SW 1271 (cell line): ENCODE results near the gene FITM1.

Experiments used
- DNase-seq, 2 experiments: peaks; one replicate each; lab custom pipeline; 2025; lab: John Stamatoyannopoulos, UW

FITM1 gene

GRCh38 chr14:24139272-24139934 is 8.9 kb downstream of the FITM1 start:
- no peak for DNase-seq

DNA sequence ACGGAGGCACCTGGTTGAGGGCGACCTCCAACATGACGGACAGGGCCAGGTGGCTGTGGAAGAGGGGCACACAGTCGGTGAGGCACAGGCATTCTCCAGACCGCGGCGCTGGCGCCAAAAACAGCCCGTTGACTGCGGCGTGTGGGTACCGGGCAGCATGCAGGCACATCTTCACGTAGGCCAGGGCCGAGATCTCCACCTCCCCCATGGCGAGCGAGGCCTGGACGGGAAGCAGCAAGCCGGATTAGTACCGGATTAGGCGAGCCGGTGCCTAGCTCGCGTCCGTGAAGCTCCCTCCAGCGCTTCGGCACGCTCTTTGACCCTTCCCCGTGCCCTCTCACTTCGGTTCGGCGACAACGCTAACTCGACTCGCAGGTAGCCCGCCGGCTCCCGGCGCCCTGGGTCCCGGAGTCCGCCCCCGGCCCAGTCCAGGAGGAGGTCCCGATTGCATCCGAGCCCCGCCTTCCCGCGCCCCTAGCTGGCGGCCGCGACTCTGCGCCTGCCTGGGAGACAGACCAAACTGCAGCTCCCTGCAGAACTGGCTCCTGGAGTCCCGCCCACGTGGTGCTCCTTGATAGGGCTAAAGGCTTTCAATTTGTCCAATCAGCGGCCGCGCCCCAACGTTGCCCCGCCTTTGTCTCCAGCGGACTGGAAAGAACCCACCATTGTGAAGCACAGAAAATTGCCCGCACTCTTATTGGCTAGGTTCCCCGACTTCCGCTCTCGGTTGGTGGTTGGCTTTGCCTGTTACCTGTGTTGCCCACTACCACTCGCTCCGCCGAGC is 10.8 kb downstream of the FITM1 start, which contains the start of gene EMC9:
Gene EMC9, minus strand, starts transcription at position 495 of the 784 bp plus-strand sequence. Its CDS starts 287 bp downstream, at position 208.
- DNase-seq = peak; percentile 98

DNA sequence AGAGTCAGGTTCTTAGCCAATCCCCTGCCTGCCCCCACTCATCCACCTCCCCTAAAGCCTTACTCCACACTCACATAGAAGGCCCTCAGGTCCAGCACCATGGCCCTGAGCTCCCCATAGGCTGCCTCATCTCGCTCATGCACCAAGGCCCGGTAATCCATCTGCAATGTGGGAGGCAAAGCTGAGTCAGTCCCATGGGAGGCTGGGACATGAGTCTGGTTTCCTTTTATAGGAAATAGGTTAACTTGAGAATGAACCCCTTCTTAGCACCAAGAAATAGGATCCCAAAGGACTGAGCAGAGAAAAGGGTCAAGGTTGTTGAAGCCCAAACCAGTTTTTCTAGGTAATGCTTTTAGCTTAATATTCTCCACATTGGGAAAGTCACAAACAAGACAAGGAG is 13.1 kb downstream of the FITM1 start:
- no peak for DNase-seq

- no peak for DNase-seq
These were observed 14.0 kb downstream of the FITM1 start for GRCh38 chr14:24144451-24144850.

DNA sequence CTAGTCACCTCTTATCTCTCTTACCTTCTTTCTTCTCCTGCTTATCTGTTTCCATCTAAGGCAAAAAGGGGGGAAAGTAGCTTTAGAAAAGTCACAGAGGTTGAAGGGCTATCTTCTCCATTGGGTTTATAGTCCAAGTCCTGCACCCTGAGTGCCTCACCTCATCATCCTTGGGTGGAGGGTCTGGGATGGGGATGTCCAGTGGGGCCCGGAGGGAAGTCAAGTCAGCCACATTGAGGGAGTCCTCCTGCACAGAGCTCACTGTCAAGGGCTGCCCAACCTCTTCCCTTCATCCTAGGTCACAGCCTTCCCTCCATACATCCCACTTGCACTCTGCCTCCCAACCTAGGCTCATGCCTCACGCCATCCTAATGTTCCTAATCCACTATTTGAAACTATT is 14.8 kb downstream of the FITM1 start:
- no peak for DNase-seq

- DNase-seq = no peak
These were observed 15.4 kb downstream of the FITM1 start for GRCh38 chr14:24145690-24146452.

- peak; percentile 93 to 97 for DNase-seq
These were observed 16.1 kb downstream of the FITM1 start, which contains the start of gene PSME2 for GRCh38 chr14:24146453-24146977. Gene PSME2, minus strand, starts transcription at chr14:24146610. Its CDS starts 29 bp downstream, at chr14:24146581.

GRCh38 chr14:24146978-24147760 is 16.7 kb downstream of the FITM1 start, which contains the start of gene RNF31:
Gene RNF31, plus strand, starts transcription at chr14:24147498. Its CDS starts 201 bp downstream, at chr14:24147699.
- DNase-seq = peak; percentile 90 to 97

DNA sequence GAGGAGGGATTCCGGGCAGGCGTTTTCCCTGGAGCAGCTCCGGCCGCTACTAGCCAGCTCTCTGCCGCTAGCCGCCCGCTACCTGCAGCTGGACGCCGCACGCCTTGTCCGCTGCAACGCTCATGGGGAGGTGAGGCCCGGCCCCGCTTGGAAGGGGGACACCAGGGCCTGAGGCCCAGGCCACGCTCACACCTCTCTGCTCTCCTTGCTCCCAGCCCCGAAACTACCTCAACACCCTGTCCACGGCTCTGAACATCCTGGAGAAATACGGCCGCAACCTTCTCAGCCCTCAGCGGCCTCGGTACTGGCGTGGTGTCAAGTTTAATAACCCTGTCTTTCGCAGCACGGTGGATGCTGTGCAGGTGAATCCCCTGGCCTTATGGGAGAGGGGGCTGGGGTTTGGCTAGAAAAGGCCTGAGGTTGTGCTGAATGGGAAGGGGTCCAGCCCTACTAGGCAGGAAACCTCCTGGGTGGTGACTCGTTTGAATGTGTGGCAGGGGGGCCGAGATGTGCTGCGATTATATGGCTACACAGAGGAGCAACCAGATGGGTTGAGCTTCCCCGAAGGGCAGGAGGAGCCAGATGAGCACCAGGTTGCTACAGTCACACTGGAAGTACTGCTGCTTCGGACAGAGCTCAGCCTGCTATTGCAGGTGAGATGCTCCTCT is 17.4 kb downstream of the FITM1 start:
- DNase-seq = no peak

DNA sequence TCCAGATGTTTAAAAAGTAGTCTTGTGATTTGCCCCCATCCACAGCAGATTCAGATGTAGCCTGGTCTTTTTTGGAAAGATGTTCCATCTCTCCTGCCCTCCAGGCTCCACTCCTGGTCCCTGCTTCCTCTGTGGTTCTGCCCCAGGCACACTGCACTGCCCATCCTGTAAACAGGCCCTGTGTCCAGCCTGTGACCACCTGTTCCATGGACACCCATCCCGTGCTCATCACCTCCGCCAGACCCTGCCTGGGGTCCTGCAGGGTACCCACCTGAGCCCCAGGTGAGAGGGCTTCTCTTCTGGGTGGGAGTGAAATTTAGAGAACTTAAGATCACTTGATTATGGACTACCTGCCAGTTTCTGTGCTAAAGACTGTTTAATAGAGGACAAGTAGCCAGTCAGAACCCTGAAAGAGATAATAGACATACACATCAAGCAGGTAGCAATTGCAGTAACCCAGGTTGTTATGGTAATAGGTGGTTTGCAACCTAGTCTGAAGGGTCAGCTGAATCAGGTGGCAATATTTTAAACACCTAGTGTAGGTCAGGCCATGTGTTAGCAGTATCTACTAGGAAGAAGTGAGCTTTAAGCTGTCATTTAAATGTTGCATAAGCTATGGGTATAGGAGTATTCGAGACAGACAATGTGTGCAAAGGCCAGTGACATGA is 19.0 kb downstream of the FITM1 start:
- DNase-seq = no peak

GRCh38 chr14:24150061-24150460 is 19.6 kb downstream of the FITM1 start:
- no peak for DNase-seq

- DNase-seq = no peak
These were observed 20.1 kb downstream of the FITM1 start for GRCh38 chr14:24150567-24150966.

DNA sequence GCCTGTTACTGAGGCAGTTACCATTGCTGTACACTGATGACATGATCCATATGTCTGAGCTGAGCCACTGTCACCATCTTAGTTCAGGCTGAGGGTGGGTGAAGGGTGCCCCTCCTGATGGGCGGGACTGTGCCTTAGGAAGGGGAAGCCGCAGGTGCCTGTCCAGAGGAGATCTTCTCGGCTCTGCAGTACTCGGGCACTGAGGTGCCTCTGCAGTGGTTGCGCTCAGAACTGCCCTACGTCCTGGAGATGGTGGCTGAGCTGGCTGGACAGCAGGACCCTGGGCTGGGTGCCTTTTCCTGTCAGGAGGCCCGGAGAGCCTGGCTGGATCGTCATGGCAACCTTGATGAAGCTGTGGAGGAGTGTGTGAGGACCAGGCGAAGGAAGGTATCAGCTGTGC is 20.5 kb downstream of the FITM1 start:
- no peak for DNase-seq

- DNase-seq = no peak
These were observed 21.1 kb downstream of the FITM1 start for GRCh38 chr14:24151404-24152080.

- DNase-seq = no peak
These were observed 24.6 kb downstream of the FITM1 start for GRCh38 chr14:24155100-24155499.

DNA sequence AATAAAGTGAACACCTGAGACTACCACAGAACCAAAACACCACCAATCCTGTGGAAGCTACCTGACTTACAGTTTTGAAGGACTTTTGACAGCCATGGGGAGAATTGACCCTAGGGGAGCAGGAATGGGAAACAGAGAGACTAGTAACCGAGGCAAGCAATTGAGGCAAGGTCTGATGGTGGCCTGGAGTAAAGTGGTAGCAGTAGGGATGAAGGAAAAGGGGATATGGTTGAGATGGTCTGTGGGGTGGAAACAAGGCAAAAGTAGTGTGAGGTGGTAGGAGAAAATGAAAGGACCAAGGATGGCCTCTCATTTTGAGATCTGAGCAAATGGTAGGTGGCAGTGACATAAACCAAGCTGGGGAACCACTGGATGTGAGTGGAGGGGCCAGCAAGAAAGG is 26.4 kb downstream of the FITM1 start:
- no peak for DNase-seq

GRCh38 chr14:24157331-24157730 is 26.9 kb downstream of the FITM1 start:
- no peak for DNase-seq

GRCh38 chr14:24159777-24160498 is 29.5 kb downstream of the FITM1 start:
- DNase-seq = no peak

GRCh38 chr14:24160499-24160849 is 30.0 kb downstream of the FITM1 start:
- DNase-seq = no peak
